ENCODE results near the gene JADE2. TPM values are rescaled to one million over a fixed set of nuclear protein-coding genes. Genes with fewer than 3 reads are reported as not detected.

JADE2 gene
- total RNA-seq, 1 experiment from 2014 or later, result 138 TPM

GRCh38 chr5:134553821-134554267 lies 28.4 kb downstream of the JADE2 start:
- no peak overlapping the region for H3K4me3 Mint-ChIP-seq (ENCODE audit: unreplicated experiment)
- peaks cover 46% of the 10 kb centered on the region for H3K4me1 Mint-ChIP-seq (ENCODE audit: insufficient read depth, unreplicated experiment)
- DNase-seq (ENCODE audit: unreplicated experiment), result no peak
- POLR2A ChIA-PET, result interaction anchor here (0.9 to 2.5 kb wide), 3 partner anchors 12 to 26 kb away, joined by 3 to 6 read pairs (median 4); no protein-coding TSS in a partner anchor
- CTCF ChIA-PET, result interaction anchor here (0.6 to 1.5 kb wide), 2 partner anchors 24 to 165 kb away, joined by 3 to 5 read pairs; no protein-coding TSS in a partner anchor
- no peaks in the 10 kb centered on the region for H3K27me3 Mint-ChIP-seq (ENCODE audit: insufficient read depth, unreplicated experiment)
- intact Hi-C loops (cut with micrococcal nuclease), result no loop called here
- H3K9me3 Mint-ChIP-seq (ENCODE audit: unreplicated experiment), result no peaks in the 10 kb centered on the region
- BruUV-seq (replicated peaks), result no TSS peak
- peak overlapping the region; percentile 26 for H3K27ac Mint-ChIP-seq (ENCODE audit: low read depth, unreplicated experiment)
- TF ChIP-seq CTCF (IDR thresholded peaks at IDR 0.05; ENCODE audit: unreplicated experiment), result no peak
- H3K36me3 Mint-ChIP-seq (ENCODE audit: insufficient read depth, unreplicated experiment), result peaks cover 77% of the 10 kb centered on the region

DNA sequence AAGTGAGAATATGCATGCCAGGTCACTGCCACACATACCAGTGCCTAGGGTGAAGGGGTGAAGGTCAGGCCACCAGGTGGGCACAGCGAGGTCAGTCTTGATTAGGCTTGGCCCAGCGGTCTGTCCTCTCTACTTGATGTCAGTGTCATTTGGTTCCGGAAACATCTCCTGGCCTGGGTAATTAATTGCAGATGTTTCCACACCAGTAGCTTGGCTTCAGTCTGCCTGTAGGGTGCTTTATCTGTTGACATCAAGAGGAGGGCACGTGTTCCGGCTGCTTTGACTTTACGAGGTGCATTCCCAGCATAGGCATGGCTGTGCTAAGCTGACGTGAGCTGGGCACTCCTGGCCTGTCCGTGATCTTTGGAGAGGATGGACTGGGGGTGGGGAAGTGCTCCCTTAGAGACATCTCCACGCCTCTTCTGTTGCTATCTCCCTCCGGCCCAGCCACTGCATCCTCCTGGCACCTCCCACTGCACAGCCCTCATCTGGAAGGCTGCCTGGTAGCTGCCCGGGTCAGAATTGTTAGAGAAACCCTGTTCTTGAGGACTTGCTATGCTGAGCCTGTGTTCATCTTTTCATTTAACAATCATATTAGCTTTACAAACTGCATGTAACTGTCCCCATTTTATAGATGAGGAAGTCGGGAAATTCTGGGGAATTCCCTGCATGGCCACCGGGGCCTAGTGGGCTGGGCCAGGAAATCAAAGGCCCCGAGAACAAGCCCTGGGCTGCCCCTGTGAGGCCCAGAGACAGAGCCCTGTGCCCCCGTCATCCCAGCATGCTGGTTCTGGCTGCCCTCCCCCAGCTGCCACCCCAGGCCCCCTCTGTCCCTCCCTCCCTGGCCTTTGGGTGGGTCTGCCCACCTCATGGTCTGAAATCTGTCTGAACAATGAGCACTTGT lies 29.1 kb downstream of the JADE2 start:
- intact Hi-C loops (cut with micrococcal nuclease), result no loop called here
- Mint-ChIP-seq H3K4me3 (ENCODE audit: unreplicated experiment) (no peak overlapping the region), H3K4me1 (ENCODE audit: insufficient read depth, unreplicated experiment) (peaks cover 46% of the 10 kb centered on the region), H3K27ac (ENCODE audit: low read depth, unreplicated experiment) (peak overlapping the region; percentile 85), H3K36me3 (ENCODE audit: insufficient read depth, unreplicated experiment) (peaks cover 77% of the 10 kb centered on the region), H3K9me3 (ENCODE audit: unreplicated experiment) (no peaks in the 10 kb centered on the region), H3K27me3 (ENCODE audit: insufficient read depth, unreplicated experiment) (no peaks in the 10 kb centered on the region)
- BruUV-seq (replicated peaks), result no TSS peak
- POLR2A ChIA-PET, result interaction anchor here (0.9 to 2.5 kb wide), 4 partner anchors 13 to 29 kb away, joined by 3 to 6 read pairs (median 4); no protein-coding TSS in a partner anchor
- no peak for TF ChIP-seq CTCF (IDR thresholded peaks at IDR 0.05; ENCODE audit: unreplicated experiment)
- CTCF ChIA-PET, result interaction anchor here (0.6 to 1.9 kb wide), 7 partner anchors 9 to 252 kb away, joined by 3 to 9 read pairs (median 3); no protein-coding TSS in a partner anchor
- DNase-seq (ENCODE audit: unreplicated experiment), result peak; percentile 84

DNA sequence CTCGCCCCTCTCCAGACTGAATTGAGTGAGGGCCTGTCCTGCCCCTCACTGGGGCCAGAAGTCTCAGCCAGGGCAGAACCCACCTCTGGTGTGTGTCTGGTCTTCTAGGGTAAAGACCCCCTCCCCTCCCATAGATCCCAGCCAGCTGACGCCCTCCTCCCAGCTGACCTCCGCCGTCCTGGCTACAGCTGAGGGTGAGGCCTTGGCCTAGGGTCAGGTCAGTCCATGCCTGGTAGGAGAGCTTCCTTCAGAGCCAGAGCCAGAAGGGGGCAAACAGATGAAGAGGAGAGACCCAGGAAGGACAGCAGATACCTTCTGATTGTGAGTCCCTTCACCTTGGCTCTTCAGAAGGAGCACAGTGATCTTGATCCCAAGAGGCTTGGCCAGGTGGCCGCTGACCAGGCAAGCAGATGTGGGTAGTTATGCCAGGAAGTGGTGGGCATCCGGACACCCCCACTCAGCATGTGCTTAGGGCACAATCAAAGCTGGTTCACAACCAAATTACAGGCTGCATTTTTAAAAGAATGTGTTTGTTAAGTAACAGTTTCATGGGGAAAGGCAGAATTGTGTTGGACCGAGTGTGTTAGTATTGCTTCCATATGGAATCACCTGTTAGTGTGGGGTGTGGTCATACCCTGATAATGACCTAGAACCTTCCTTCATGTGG lies 29.9 kb downstream of the JADE2 start:
- H3K27me3 Mint-ChIP-seq (ENCODE audit: insufficient read depth, unreplicated experiment), result no peaks in the 10 kb centered on the region
- peaks cover 46% of the 10 kb centered on the region for H3K4me1 Mint-ChIP-seq (ENCODE audit: insufficient read depth, unreplicated experiment)
- no peak for DNase-seq (ENCODE audit: unreplicated experiment)
- BruUV-seq (replicated peaks), result no TSS peak
- intact Hi-C loops (cut with micrococcal nuclease), result no loop called here
- no peak for TF ChIP-seq CTCF (IDR thresholded peaks at IDR 0.05; ENCODE audit: unreplicated experiment)
- peaks cover 80% of the 10 kb centered on the region for H3K36me3 Mint-ChIP-seq (ENCODE audit: insufficient read depth, unreplicated experiment)
- H3K9me3 Mint-ChIP-seq (ENCODE audit: unreplicated experiment), result no peaks in the 10 kb centered on the region
- ChIA-PET CTCF (interaction anchor here (0.6 to 1.9 kb wide), 6 partner anchors 10 to 253 kb away, joined by 3 to 9 read pairs (median 3); no protein-coding TSS in a partner anchor), POLR2A (interaction anchor here (0.9 to 2.5 kb wide), 3 partner anchors 8 to 29 kb away, joined by 5 to 6 read pairs (median 6); no protein-coding TSS in a partner anchor)
- H3K27ac Mint-ChIP-seq (ENCODE audit: low read depth, unreplicated experiment), result peak overlapping the region; percentile 85
- no peak overlapping the region for H3K4me3 Mint-ChIP-seq (ENCODE audit: unreplicated experiment)

Data from MCF 10A (cell line).